DOHH2 (cell line): ENCODE results near the gene KIT.

Experiments
- CTCF ChIP-seq: fragments of 200-600 bp; sonication (generic); IDR thresholded peaks from one replicate; pipeline ENCODE4 v1.5.1; 2014; ENCODE audit warnings: antibody characterized with exemption, mild to moderate bottlenecking, low read depth, low read length; ENCODE audit not compliant: poor library complexity, severe bottlenecking
- EZH2phosphoT487 ChIP-seq: fragments of 200-600 bp; sonication (generic); IDR thresholded peaks from 2 replicates; pipeline ENCODE4 v1.6.1; 2017; ENCODE audit warnings: borderline replicate concordance, mild to moderate bottlenecking, antibody characterized with exemption, low read length, moderate library complexity, mixed read lengths

- no peak for TF ChIP-seq CTCF
- no peak for TF ChIP-seq EZH2phosphoT487
Measured at GRCh38 chr4:54609310-54609709, 48.4 kb upstream of the KIT start.
